ENCODE results near the gene TGFBR3.

GRCh38 chr1:91881280-91881679 lies 4.7 kb downstream of the TGFBR3 start:
- TF ChIP-seq CTCF (IDR thresholded peaks at IDR 0.05): no peak
- TF ChIP-seq POLR2AphosphoS5 (IDR thresholded peaks at IDR 0.05; ENCODE audit: low read depth, low read length): no peak
- TF ChIP-seq TCF7L2 (IDR thresholded peaks at IDR 0.05; ENCODE audit: low read depth, low read length): no peak
- TF ChIP-seq REST (IDR thresholded peaks at IDR 0.05; ENCODE audit: insufficient read depth in 1 of 2, low read depth in 2 of 2, low read length in 1 of 2): no peak
- TF ChIP-seq SIN3A (IDR thresholded peaks at IDR 0.05; ENCODE audit: borderline replicate concordance, insufficient read depth, low read depth, low read length): no peak

All from Panc1 (cell line).